WTC11 (cell line): ENCODE data around the gene XCL1. TPM values are rescaled to one million over a fixed set of nuclear protein-coding genes. Genes with fewer than 3 reads are reported as not detected.

ENCODE experiments used
- ATAC-seq: fragments of 200-7000 bp; cut with Tn5 transposase; 2 replicates; pipeline ENCODE4 v1.10.0; 2021; ENCODE audit warnings: mild to moderate bottlenecking, moderate library complexity
- CTCF ChIA-PET: fragments of 300-600 bp; sonication (Branson Sonifier 250); formaldehyde crosslinking; loops from one replicate; lab custom pipeline; 2021; ENCODE audit warnings: antibody characterized with exemption; lab: Charles Lee
- POLR2A ChIA-PET: fragments of 350-600 bp; sonication (Branson Sonifier 250); formaldehyde crosslinking; loops from one replicate; lab custom pipeline; 2021; ENCODE audit warnings: antibody characterized with exemption; lab: Charles Lee
- DNase-seq: peaks from one replicate; pipeline ENCODE4 v3.0.0; 2021; ENCODE audit warnings: low spot score
- H3K27ac Mint-ChIP-seq: 2 replicates; pipeline ENCODE4 v1.8.0; 2021; ENCODE audit warnings: mixed read lengths
- H3K27me3 Mint-ChIP-seq: 2 replicates; pipeline ENCODE4 v1.8.0; 2021; ENCODE audit warnings: low read depth, mild to moderate bottlenecking, moderate library complexity, mixed read lengths
- H3K36me3 Mint-ChIP-seq: 2 replicates; pipeline ENCODE4 v1.8.0; 2021; ENCODE audit warnings: mixed read lengths
- H3K4me1 Mint-ChIP-seq: 2 replicates; pipeline ENCODE4 v1.8.0; 2022; ENCODE audit warnings: mixed read lengths
- H3K4me3 Mint-ChIP-seq: 2 replicates; pipeline ENCODE4 v1.8.0; 2021; ENCODE audit warnings: mild to moderate bottlenecking, moderate library complexity, mixed read lengths
- H3K9me3 Mint-ChIP-seq: 2 replicates; pipeline ENCODE4 v1.8.0; 2021; ENCODE audit warnings: mixed read lengths
- CREB1 ChIP-seq: sonication (generic); formaldehyde crosslinking; IDR thresholded peaks from 2 replicates; pipeline ENCODE4 v1.8.0; 2023; ENCODE audit warnings: mild to moderate bottlenecking, missing genetic modification reagents
- E2F4 ChIP-seq: sonication (generic); formaldehyde crosslinking; IDR thresholded peaks from 2 replicates; pipeline ENCODE4 v1.8.1; 2022; ENCODE audit warnings: low read depth, mild to moderate bottlenecking, moderate library complexity, missing genetic modification reagents, borderline replicate concordance
- ELF4 ChIP-seq: sonication (generic); formaldehyde crosslinking; IDR thresholded peaks from 2 replicates; pipeline ENCODE4 v1.8.1; 2022; ENCODE audit warnings: low read depth, mild to moderate bottlenecking, moderate library complexity, missing genetic modification reagents
- GRHL2 ChIP-seq: fragments of 250-450 bp; sonication (Bioruptor Pico); IDR thresholded peaks from 2 replicates; pipeline ENCODE4 v1.8.0; 2022; ENCODE audit warnings: mild to moderate bottlenecking, moderate library complexity; ENCODE audit not compliant: insufficient replicate concordance, severe bottlenecking
- HMGA2 ChIP-seq: fragments of 250-450 bp; sonication (Bioruptor Pico); IDR thresholded peaks from 2 replicates; pipeline ENCODE4 v1.4.0; 2021; ENCODE audit warnings: mild to moderate bottlenecking, moderate library complexity
- IRF2 ChIP-seq: sonication (generic); formaldehyde crosslinking; IDR thresholded peaks from 2 replicates; pipeline ENCODE4 v1.8.0; 2022; ENCODE audit warnings: low read depth, missing genetic modification reagents, borderline replicate concordance
- JAZF1 ChIP-seq: fragments of 250-450 bp; sonication (Bioruptor Pico); IDR thresholded peaks from 2 replicates; pipeline ENCODE4 v1.9.0; 2021; ENCODE audit warnings: moderate library complexity, mild to moderate bottlenecking, inconsistent platforms
- MYBL2 ChIP-seq: sonication (generic); formaldehyde crosslinking; IDR thresholded peaks from 2 replicates; pipeline ENCODE4 v1.8.1; 2023; ENCODE audit warnings: mild to moderate bottlenecking, moderate library complexity, missing genetic modification reagents
- NFATC4 ChIP-seq: fragments of 250-450 bp; sonication (Bioruptor Pico); IDR thresholded peaks from 2 replicates; pipeline ENCODE4 v1.9.0; 2021; ENCODE audit warnings: mild to moderate bottlenecking
- NFYB ChIP-seq: sonication (generic); formaldehyde crosslinking; conservative IDR thresholded peaks from 2 replicates; pipeline ENCODE4 v1.8.0; 2022; ENCODE audit warnings: low read depth, missing genetic modification reagents
- NR3C1 ChIP-seq: sonication (generic); formaldehyde crosslinking; conservative IDR thresholded peaks from 2 replicates; pipeline ENCODE4 v1.8.1; 2023; ENCODE audit warnings: low read depth, mild to moderate bottlenecking, missing genetic modification reagents
- PRDM15 ChIP-seq: sonication (generic); formaldehyde crosslinking; IDR thresholded peaks from 2 replicates; pipeline ENCODE4 v1.8.0; 2022; ENCODE audit warnings: missing genetic modification reagents
- PREB ChIP-seq: sonication (generic); formaldehyde crosslinking; IDR thresholded peaks from 2 replicates; pipeline ENCODE4 v1.8.1; 2022; ENCODE audit warnings: mild to moderate bottlenecking, missing genetic modification reagents, moderate library complexity, borderline replicate concordance
- ZBTB43 ChIP-seq: sonication (generic); formaldehyde crosslinking; IDR thresholded peaks from 2 replicates; pipeline ENCODE4 v1.8.1; 2023; ENCODE audit warnings: mild to moderate bottlenecking, missing genetic modification reagents
- ZMAT4 ChIP-seq: fragments of 250-450 bp; sonication (Bioruptor Pico); IDR thresholded peaks from 2 replicates; pipeline ENCODE4 v1.9.0; 2021; ENCODE audit warnings: mild to moderate bottlenecking
- ZNF121 ChIP-seq: sonication (generic); formaldehyde crosslinking; IDR thresholded peaks from 2 replicates; pipeline ENCODE4 v1.8.0; 2023; ENCODE audit warnings: missing genetic modification reagents
- ZNF138 ChIP-seq: sonication (generic); formaldehyde crosslinking; conservative IDR thresholded peaks from 2 replicates; pipeline ENCODE4 v1.8.1; 2022; ENCODE audit warnings: mild to moderate bottlenecking, moderate library complexity, missing genetic modification reagents
- ZNF263 ChIP-seq: sonication (generic); formaldehyde crosslinking; IDR thresholded peaks from 2 replicates; pipeline ENCODE4 v1.8.1; 2022; ENCODE audit warnings: low read depth, mild to moderate bottlenecking, moderate library complexity, missing genetic modification reagents
- ZNF281 ChIP-seq: sonication (generic); formaldehyde crosslinking; IDR thresholded peaks from 2 replicates; pipeline ENCODE4 v1.8.0; 2023; ENCODE audit warnings: mild to moderate bottlenecking, missing genetic modification reagents
- total RNA-seq: library from RNA; stranded (reverse); gene quantifications from 3 replicates; pipeline ENCODE4 v1.2.3, GENCODE V29; 2021

XCL1 gene
- total RNA-seq, 1 experiment from 2014 or later: 1.1 TPM

GRCh38 chr1:168568346-168568745 is 8.1 kb upstream of the XCL1 start:
- peaks cover 39% of the 10 kb centered on the region for H3K4me1 Mint-ChIP-seq
- CTCF ChIA-PET: no interaction called here
- H3K4me3 Mint-ChIP-seq: no peak overlapping the region
- no peaks in the 10 kb centered on the region for H3K27me3 Mint-ChIP-seq
- TF ChIP-seq NR3C1 (CRISPR knock-in tag) (no peak), ZBTB43 (no peak), ZNF138 (no peak), ELF4 (CRISPR knock-in tag) (no peak), NFATC4 (CRISPR knock-in tag) (no peak), MYBL2 (CRISPR knock-in tag) (no peak), HMGA2 (no peak), ZNF281 (CRISPR knock-in tag) (no peak), PREB (CRISPR knock-in tag) (no peak), CREB1 (CRISPR knock-in tag) (no peak)
- DNase-seq (no peak), ATAC-seq (no peak)
- H3K27ac Mint-ChIP-seq: no peak overlapping the region
- H3K36me3 Mint-ChIP-seq: no peaks in the 10 kb centered on the region
- POLR2A ChIA-PET: no interaction called here
- no peaks in the 10 kb centered on the region; the same call in 1 of the 2 replicates for H3K9me3 Mint-ChIP-seq

GRCh38 chr1:168570652-168571051 is 5.8 kb upstream of the XCL1 start:
- H3K4me3 Mint-ChIP-seq: peak overlapping the region; percentile 29; the same call in 1 of the 2 replicates
- no peaks in the 10 kb centered on the region for H3K36me3 Mint-ChIP-seq
- no peaks in the 10 kb centered on the region for H3K27me3 Mint-ChIP-seq
- CTCF ChIA-PET: interaction anchor here (1.0 to 1.1 kb wide), 2 partner anchors 131 to 228 kb away, joined by 3 read pairs; no protein-coding TSS in a partner anchor
- POLR2A ChIA-PET: no interaction called here
- no peak overlapping the region for H3K27ac Mint-ChIP-seq
- DNase-seq: no peak
- peaks cover 39% of the 10 kb centered on the region for H3K4me1 Mint-ChIP-seq
- ATAC-seq: no peak; the same call in 1 of the 2 replicates
- no peaks in the 10 kb centered on the region; the same call in 1 of the 2 replicates for H3K9me3 Mint-ChIP-seq
- TF ChIP-seq ZMAT4 (CRISPR knock-in tag): no peak
- TF ChIP-seq PRDM15: no peak
- TF ChIP-seq ZNF263 (CRISPR knock-in tag): no peak
- TF ChIP-seq IRF2 (CRISPR knock-in tag): no peak
- no peak for TF ChIP-seq ZNF281 (CRISPR knock-in tag)
- TF ChIP-seq HMGA2: no peak
- no peak for TF ChIP-seq ZNF121
- no peak for TF ChIP-seq GRHL2
- TF ChIP-seq E2F4 (CRISPR knock-in tag): no peak
- no peak for TF ChIP-seq NFYB (CRISPR knock-in tag)
- TF ChIP-seq JAZF1: no peak
